Body of pancreas (tissue), 4 donors: ENCODE measurements around the gene METTL18. TPM values are rescaled to one million over a fixed set of nuclear protein-coding genes. Genes with fewer than 3 reads are reported as not detected.

Source experiments
- ATAC-seq: fragments of 150-250 bp; one replicate; pipeline ENCODE4 v1.9.1; 2016
- DNase-seq, 4 donors: peaks; one replicate each; pipeline ENCODE4 v3.0.0-alpha.2; 2019
- H3K27ac ChIP-seq, 4 donors: fragments of 200-600 bp; sonication (generic); 1 replicate in 3 of 4; 2 replicates in 1 of 4; pipeline versions ENCODE4 v1.5.1 to v1.6.1; 2016 to 2019; ENCODE audit warnings: mild to moderate bottlenecking in 1 of 4, mixed read lengths in 1 of 4, moderate library complexity in 1 of 4
- H3K27me3 ChIP-seq, 2 donors: fragments of 200-600 bp; sonication (generic); one replicate each; pipeline ENCODE4 v1.6.0; 2016; ENCODE audit warnings: mild to moderate bottlenecking in 1 of 2
- H3K36me3 ChIP-seq, 2 donors: fragments of 200-600 bp; sonication (generic); replicated peaks in 1 of 2; 2 replicates each; pipeline ENCODE4 v1.5.1; 2016; ENCODE audit warnings: low read depth in 2 of 2; ENCODE audit not compliant: insufficient read depth in 1 of 2
- H3K4me1 ChIP-seq: fragments of 200-600 bp; sonication (generic); one replicate; pipeline ENCODE4 v1.6.0; 2016
- H3K4me3 ChIP-seq, 2 donors: fragments of 200-600 bp; sonication (generic); 1 replicate in 1 of 2; 2 replicates in 1 of 2; pipeline ENCODE4 v1.5.1; 2016 to 2019
- H3K9me3 ChIP-seq, 3 donors: fragments of 200-600 bp; sonication (generic); 1 replicate in 2 of 3; 2 replicates in 1 of 3; pipeline ENCODE4 v1.5.1; 2016
- POLR2A ChIP-seq, 3 donors: fragments of 450-650 bp; IDR thresholded peaks; one replicate each; pipeline ENCODE4 v1.6.1; 2016; ENCODE audit warnings: antibody characterized with exemption in 3 of 3, mild to moderate bottlenecking in 2 of 3
- WGBS, 2 donors: methylation state at CpG; one replicate each; pipeline ENCODE4 v1.1.5; 2017; 5-methylcytosine and 5-hydroxymethylcytosine counted together
- intact Hi-C: fragments of 100-400 bp; cut with DNase I; formaldehyde crosslinking; loops from one replicate; pipeline ENCODE4 v1.15.1; 2023
- total RNA-seq, 2 donors: library from RNA; depleted of rRNA; stranded (reverse); fragments of >200 nt; gene quantifications; one replicate each; pipeline ENCODE4 v1.1.0, GENCODE V29; 2016
- TF ChIP-seq, protein P1 (sequence below), 7 experiments: fragments of 450-650 bp in 4 of 7; fragments of 200-600 bp in 3 of 7; sonication (generic) in 3 of 7; IDR thresholded peaks; one replicate each; pipeline ENCODE4 v1.5.1; 2016 to 2019; ENCODE audit warnings: antibody characterized with exemption in 7 of 7

METTL18 gene
- total RNA-seq, 2 donors from 2014 or later: 2.6 to 6.0 TPM

DNA sequence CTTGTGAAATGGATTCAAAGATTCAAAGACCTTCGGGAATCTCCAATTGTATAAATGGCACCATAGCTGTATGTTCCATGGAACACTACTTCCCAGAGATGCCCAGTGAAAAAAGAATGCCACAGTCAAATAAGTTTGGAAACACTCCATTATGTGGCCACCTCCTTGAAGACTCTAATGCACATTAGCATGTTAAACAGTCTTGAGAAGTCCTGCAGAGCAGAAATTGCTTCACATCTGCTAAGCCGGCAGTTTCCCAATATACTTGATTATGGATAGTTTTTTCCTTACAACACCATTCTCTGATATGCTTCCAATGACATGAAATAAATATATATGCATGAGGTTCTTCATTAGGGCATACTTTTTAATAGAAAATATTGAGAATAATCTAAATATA is 48.2 kb downstream of the METTL18 start:
- H3K9me3 ChIP-seq: no peaks in the 10 kb centered on the region
- 72 to 73% methylated on average over 2 of the region's 2 CpGs for WGBS, 2 donors

GRCh38 chr1:169745015-169745861 is 49.5 kb downstream of the METTL18 start:
- TF ChIP-seq POLR2A (IDR thresholded peaks at IDR 0.05): no peak
- TF ChIP-seq, protein P1, sequence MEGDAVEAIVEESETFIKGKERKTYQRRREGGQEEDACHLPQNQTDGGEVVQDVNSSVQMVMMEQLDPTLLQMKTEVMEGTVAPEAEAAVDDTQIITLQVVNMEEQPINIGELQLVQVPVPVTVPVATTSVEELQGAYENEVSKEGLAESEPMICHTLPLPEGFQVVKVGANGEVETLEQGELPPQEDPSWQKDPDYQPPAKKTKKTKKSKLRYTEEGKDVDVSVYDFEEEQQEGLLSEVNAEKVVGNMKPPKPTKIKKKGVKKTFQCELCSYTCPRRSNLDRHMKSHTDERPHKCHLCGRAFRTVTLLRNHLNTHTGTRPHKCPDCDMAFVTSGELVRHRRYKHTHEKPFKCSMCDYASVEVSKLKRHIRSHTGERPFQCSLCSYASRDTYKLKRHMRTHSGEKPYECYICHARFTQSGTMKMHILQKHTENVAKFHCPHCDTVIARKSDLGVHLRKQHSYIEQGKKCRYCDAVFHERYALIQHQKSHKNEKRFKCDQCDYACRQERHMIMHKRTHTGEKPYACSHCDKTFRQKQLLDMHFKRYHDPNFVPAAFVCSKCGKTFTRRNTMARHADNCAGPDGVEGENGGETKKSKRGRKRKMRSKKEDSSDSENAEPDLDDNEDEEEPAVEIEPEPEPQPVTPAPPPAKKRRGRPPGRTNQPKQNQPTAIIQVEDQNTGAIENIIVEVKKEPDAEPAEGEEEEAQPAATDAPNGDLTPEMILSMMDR (IDR thresholded peaks at IDR 0.05): no peak
- intact Hi-C loops: no loop called here
- no peak overlapping the region for H3K27ac ChIP-seq
- ATAC-seq (no peak), DNase-seq (no peak)
- no peaks in the 10 kb centered on the region for H3K9me3 ChIP-seq
- H3K36me3 ChIP-seq: no peaks in the 10 kb centered on the region
- H3K4me3 ChIP-seq: no peak overlapping the region
- H3K4me1 ChIP-seq: no peaks in the 10 kb centered on the region
- H3K27me3 ChIP-seq: no peaks in the 10 kb centered on the region
- WGBS, 2 donors: 49 to 65% methylated on average over 5 of the region's 5 CpGs

More for the DNA sequence above, 48.2 kb downstream of the METTL18 start:
- no peak for DNase-seq
- intact Hi-C loops: no loop called here
- H3K4me3 ChIP-seq: no peak overlapping the region
- H3K27me3 ChIP-seq: no peaks in the 10 kb centered on the region
- H3K27ac ChIP-seq: no peak overlapping the region
- no peak for ATAC-seq
- no peaks in the 10 kb centered on the region for H3K4me1 ChIP-seq
- H3K36me3 ChIP-seq: no peaks in the 10 kb centered on the region
- no peak for TF ChIP-seq POLR2A (IDR thresholded peaks at IDR 0.05)
- TF ChIP-seq, protein P1 (IDR thresholded peaks at IDR 0.05): no peak

Other genes starting within 250 kb of the METTL18 start
- gene F5, start 208.4 kb downstream of the METTL18 start, total RNA-seq: 1 to 10 TPM in 1 of 2 donors, under 1 TPM in 1; 0.33 to 4.2 TPM
- gene SELP, start 164.8 kb downstream of the METTL18 start, total RNA-seq: 1 to 10 TPM; 1.6 to 2.9 TPM
- under 1 TPM in 1 of 2 donors, not detected in 1; 0.26 TPM for gene SELL, start 83.3 kb downstream of the METTL18 start, total RNA-seq
- gene SELE, start 60.8 kb downstream of the METTL18 start, total RNA-seq: 1 to 10 TPM in 1 of 2 donors, not detected in 1; 1.3 TPM
- gene SCYL3, start 99.0 kb upstream of the METTL18 start, total RNA-seq: 1 to 10 TPM; 7.0 to 7.3 TPM